NT2/D1 (cell line): ENCODE measurements around the gene C1QC.

Experiments used
- SUZ12 ChIP-seq: IDR thresholded peaks from 2 replicates; pipeline ENCODE4 v1.6.1; 2011; ENCODE audit not compliant: insufficient read length, insufficient read depth; ENCODE audit errors: extremely low read depth
- ZNF274 ChIP-seq: IDR thresholded peaks from 2 replicates; pipeline ENCODE4 v1.6.1; 2011; ENCODE audit warnings: mild to moderate bottlenecking, low read depth, low read length

GRCh38 chr1:22609291-22609690 is 34.1 kb upstream of the C1QC start:
- TF ChIP-seq ZNF274 (no peak), SUZ12 (no peak)
